Lower leg skin (tissue), 3 donors: ENCODE data around the gene HSH2D.

Experiments
- CTCF ChIP-seq, 3 donors: fragments of 450-650 bp; IDR thresholded peaks; one replicate each; pipeline ENCODE4 v1.5.1; 2016; ENCODE audit warnings: antibody characterized with exemption in 3 of 3, mild to moderate bottlenecking in 3 of 3, moderate library complexity in 2 of 3
- POLR2A ChIP-seq, 2 donors: fragments of 450-650 bp; IDR thresholded peaks; one replicate each; pipeline ENCODE4 v1.6.1; 2016 to 2017; ENCODE audit warnings: antibody characterized with exemption in 2 of 2, mild to moderate bottlenecking in 1 of 2, moderate library complexity in 1 of 2

GRCh38 chr19:16180611-16181010 is 37.1 kb downstream of the HSH2D start:
- TF ChIP-seq CTCF (IDR thresholded peaks at IDR 0.05) (no peak), POLR2A (IDR thresholded peaks at IDR 0.05) (no peak)
